Endothelial cell of umbilical vein (primary cell): ENCODE data around the gene PDE4C.

Experiments
- EZH2 ChIP-seq: IDR thresholded peaks from 2 replicates; pipeline ENCODE4 v1.6.1; 2012; ENCODE audit warnings: borderline replicate concordance, low read depth, mild to moderate bottlenecking, moderate library complexity, low read length, inconsistent platforms; ENCODE audit not compliant: severe bottlenecking
- FOS ChIP-seq: IDR thresholded peaks from 2 replicates; pipeline ENCODE4 v1.6.1; 2011; ENCODE audit warnings: mild to moderate bottlenecking, low read length, moderate library complexity, borderline replicate concordance; ENCODE audit not compliant: insufficient read depth
- MYC ChIP-seq: IDR thresholded peaks from one replicate; pipeline ENCODE4 v1.6.1; 2011; ENCODE audit warnings: mild to moderate bottlenecking, low read depth, low read length
- POLR2A ChIP-seq: IDR thresholded peaks from 2 replicates; pipeline ENCODE4 v1.6.1; 2012; ENCODE audit warnings: low read depth, mild to moderate bottlenecking, control low read depth, low read length
- POLR2AphosphoS5 ChIP-seq: IDR thresholded peaks from 2 replicates; pipeline ENCODE4 v1.6.1; 2012; ENCODE audit warnings: low read depth, mild to moderate bottlenecking, control low read depth, low read length, moderate library complexity; ENCODE audit not compliant: insufficient read depth

- TF ChIP-seq MYC (no peak), POLR2AphosphoS5 (no peak), FOS (no peak), EZH2 (no peak), POLR2A (no peak)
Observed at GRCh38 chr19:18219911-18220631, 6.2 kb downstream of the PDE4C start.
